Dedifferentiated amniotic fluid mesenchymal stem cell (primary cell): ENCODE data around the gene MGAT4A.

Source experiments
- DNase-seq: peaks from one replicate; pipeline ENCODE4 v3.0.0-alpha.2; 2016; ENCODE audit errors: extremely low spot score

MGAT4A gene

GRCh38 chr2:98658816-98659490, 72.0 kb downstream of the MGAT4A start:
- DNase-seq: no peak

- DNase-seq: no peak
These were observed 74.1 kb downstream of the MGAT4A start for GRCh38 chr2:98656800-98657199.

- DNase-seq: no peak
These were observed 76.0 kb downstream of the MGAT4A start for GRCh38 chr2:98654699-98655495.

DNA sequence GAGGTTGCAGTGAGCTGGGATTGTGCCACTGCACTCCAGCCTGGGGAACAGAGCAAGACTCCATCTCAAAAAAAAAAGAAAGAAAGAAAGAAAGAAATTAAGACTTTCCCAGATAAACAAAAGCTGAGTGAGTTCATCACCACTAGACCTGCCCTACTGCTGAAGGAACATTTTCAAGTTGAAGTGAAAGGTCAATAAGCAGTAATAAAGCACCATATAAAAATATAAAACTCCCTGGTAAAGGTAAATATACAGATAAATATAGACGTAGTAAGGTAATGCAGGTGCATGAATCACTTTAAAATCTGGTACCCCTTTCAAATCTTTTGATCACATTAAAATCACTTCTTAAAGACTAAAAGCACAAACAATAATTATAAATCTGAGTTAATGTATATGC, 79.9 kb downstream of the MGAT4A start:
- no peak for DNase-seq

DNA sequence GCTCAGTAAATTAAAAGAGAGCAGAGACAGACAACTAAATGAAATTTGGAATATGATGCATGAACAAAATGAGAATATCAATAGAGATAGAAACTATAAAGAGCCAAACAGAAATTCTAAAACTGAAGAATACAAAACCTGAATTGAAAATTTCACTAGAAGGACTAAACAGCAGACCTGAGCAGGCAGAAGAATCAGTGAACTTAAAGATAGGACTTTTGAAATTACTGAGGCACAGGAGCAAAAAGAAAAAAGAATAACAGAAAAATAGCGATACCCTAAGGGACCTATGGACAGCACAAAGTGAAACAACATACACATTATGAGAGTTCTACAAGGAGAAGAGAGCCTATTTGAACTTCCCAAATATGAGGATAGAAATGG, 80.9 kb downstream of the MGAT4A start:
- no peak for DNase-seq

- peak; percentile 78 for DNase-seq
These were observed 81.6 kb downstream of the MGAT4A start for GRCh38 chr2:98649135-98649991.

DNA sequence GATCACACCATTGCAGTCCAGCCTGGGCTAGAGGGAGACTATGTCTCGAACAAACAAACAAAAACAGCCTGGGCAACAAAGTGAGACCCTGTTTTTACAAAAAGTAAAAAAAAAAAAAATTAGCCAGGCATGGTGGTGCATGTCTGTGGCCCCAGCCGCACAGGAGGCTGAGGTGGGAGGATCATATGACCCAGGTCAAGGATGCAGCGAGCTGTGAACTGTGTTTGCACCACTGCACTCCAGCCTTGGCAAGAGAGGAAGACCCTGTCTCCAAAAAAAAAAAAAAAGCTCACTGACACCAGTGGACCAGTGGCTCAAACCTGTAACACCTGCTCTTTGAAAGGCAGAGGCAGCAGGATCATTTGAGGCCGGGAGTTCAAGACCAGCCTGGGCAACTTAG, 82.5 kb downstream of the MGAT4A start:
- no peak for DNase-seq

- no peak for DNase-seq
These were observed 83.3 kb downstream of the MGAT4A start for GRCh38 chr2:98647636-98648035.

DNA sequence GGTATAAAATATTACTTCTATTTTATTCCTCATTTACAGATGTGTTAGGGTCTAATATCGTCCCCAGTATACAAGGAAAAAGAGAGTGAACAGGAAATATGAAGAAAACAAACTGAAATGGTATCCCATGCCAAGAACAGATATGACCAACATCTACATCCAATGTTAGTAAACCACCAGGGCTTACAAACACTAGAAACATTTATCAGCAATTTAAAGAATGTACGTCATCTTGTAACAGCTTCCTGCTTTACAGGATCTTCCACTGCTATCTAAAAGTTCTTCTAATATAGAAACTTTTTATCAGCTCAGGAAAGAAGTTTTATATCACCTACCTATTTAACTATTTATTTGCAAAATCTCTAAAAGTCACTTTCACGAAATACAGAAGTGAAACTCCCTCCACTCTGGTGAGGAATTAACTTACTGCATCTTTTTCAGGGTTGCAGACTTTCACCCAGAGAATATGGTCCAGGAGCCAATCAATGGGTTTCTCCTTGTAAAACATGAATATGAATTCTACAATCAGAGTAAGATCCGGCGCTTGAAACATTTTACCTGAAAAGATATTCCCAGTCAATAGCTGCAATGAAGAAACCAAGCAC, 87.3 kb downstream of the MGAT4A start:
- DNase-seq: no peak

DNA sequence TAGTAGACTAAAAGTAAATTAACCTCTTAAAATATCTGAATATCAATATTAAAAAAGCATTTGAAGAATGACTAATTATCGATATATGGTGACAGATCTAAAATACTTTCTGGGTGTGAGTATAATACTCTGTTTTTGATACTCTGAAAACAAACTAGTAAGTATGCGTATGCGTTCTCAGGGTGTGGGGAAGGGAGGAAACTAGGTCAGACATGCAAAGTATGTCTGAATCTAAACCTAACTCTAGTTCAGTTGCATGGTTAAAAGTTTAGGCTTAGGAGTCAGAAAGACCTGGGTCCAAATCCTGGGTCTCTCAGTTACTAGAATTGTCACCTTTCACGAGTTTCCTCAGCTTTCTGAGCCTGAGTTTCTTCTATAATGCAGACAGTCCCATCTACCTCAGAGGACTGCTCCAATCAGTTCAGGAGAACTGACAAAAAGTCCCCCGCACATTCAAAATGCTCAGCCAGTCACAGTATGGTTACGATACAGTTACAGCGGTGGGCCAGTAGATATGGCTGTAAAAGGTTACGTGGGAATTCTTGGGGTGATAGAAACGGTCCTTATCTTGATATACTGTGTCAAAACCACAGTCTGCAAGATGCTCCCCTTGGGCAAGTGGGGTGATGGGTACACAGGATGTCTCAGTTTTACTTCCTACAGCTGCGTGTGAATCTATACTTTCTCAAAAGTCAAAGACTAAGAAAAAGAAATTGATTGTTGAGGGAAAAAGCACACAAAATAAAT, 93.4 kb downstream of the MGAT4A start:
- no peak for DNase-seq

DNA sequence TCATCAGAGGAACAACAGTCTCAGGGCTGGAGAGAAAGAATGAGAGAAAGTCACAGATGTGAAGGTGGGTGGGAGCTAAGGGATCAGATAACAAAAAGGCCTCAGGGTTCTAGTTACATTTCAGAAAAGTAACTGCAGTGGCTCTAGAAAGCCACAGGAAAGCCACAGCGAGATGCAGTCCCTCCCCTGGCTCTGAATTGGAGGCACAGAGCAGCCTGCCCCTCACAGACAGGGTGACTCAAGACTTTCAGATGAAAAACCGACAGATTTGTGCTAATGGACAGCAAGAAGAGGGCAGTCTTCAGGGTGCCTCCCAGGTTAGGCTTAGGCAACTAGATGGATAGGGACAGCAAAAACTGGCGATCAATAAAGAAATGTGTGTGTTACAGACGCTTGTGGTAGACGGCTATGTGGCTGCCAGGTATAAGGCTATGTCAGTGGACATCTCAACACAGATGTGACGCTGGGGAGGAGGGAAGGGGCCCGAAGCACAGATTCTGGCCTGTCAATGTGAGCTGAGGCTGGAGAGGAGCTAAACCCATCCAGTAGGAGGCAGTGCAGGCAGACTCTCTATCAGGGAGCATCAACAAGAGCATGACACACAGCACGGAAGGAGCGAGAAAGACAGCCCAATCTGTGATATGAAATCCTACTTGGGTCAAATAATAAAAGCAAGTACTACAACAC, 96.4 kb downstream of the MGAT4A start:
- DNase-seq: no peak

DNA sequence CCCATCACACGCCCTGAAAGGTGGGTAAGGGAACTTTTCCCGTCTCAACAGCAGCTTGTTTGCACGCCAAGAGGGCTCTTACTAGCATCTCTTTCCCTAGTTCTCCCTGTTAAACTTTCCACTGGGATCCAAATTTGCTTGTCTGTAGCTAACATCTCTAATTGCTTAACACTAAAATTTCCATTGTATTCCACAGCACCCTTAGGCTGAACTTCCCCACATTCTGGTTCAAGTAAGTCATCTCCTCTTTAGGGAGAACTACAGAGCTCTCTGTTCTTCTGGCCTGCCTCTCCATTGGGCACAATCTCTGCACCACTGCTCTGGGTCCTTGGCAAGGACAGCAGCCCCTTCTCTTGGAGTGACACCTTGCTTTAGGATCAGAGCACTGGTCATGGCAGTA, 98.6 kb downstream of the MGAT4A start:
- no peak for DNase-seq

DNA sequence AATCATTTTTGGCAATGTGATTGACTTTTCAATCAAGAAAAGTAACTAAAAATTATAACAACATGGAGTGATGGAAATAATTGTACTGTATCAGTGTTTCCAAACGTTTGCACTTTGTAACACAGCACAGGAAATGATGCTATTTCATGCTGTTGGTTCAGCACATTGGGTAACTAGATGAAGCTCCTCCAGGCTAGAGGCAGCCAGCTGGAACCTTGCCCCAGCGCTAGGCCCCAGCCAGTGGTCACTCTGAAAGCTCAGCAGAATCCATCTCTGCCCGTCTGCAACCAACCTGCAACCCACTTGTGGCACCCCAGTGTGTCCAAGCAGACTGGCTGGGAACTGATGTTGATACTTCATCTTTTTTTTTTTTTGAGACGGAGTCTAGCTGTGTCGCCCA, 107.3 kb downstream of the MGAT4A start:
- no peak for DNase-seq

GRCh38 chr2:98617149-98617548, 113.8 kb downstream of the MGAT4A start:
- DNase-seq: no peak

DNA sequence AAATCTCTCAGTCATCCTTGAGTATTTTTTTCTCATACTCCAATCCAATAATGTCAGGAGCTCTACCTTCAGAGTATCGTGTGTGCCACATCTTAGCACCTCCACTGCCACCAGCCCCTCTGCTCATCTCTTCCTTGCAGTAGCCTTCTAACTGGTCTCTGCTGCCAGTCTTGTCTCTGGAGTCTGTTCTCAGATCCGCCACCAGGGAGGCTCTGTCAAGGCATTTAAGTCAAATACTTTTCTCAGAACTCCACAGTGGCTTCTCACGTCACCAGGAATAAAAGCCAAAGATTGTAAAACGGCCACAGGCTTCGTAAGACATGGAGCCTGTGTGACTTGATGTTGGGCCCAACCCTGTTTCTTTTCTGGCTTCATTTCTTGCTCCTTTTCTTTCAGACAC, 115.5 kb downstream of the MGAT4A start:
- DNase-seq: no peak

GRCh38 chr2:98614024-98614739, 116.8 kb downstream of the MGAT4A start:
- DNase-seq: no peak

DNA sequence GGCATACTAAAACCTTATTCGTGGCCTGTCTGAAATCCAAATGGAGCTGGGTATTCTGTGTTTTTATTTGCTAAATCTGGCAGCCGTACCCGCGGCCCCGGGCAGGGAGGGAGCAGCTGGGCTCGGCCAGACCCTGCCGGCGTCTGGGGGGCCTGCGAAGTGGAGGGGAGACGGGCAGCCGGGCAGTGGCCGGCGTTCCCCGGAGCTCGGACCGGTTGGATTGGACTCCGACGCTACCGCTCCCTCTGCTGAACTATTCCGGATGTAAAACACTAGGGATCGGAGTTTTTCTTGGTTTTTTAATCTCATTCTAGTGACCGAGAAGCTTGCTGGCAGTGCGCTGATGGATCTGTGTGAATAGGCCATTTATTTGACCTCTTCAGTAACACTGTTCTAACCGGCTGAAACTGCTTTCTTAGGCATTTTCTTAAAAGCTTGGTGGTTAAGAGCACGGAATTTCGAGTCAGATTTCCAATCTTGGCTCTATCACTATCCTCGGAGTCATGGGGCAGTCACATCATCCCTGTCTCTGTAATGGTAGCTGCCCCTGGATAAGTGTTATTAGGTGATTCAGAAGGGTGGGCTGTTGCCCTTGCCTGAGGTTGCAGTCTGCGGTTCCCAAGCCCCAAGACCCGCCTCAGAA, 121.8 kb downstream of the MGAT4A start:
- DNase-seq: peak; percentile 30

DNA sequence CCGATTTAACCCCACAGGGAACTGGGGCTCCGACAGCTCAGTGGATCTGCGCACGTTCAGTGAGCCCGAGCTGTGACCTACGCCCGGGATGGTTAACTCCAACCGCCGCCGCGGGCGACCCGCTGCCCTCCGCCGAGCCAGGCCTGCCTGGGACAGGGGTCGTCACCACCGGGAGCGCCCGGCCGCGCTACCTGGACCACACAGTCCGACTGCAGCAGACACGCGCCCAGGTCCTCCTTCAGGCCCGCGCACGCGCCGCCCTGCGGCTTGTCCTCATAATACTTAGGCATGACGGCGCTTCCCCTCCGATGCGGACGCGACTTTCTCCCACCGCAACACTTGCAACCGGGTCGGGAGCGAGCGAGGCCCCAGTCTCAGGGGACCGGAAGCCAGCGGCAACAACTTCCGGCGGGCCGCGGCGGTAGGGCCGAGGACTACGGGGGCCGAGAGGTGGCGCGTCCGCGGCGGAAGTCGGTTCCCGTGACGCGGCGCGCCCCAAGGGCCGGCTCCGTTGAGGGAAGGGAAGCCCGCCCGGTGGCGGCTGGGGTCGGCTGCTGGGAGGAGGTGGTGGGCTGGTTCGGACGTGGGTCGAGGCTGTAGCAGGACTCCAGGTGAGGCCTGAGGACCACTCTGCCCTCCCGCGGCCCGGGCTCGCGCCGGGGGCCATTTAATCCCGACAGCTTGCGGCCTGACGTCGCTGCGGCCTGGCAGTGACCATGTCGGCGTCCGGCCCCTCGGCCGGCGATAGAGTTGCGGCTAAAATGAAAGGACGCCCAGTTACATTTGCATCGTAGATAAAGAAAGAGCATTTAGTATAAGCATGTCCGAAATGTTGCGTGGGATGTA, 122.6 kb downstream of the MGAT4A start, which contains the start of the genes COA5 and UNC50:
TSS of gene COA5 (minus strand) at position 397 of the 846 bp plus-strand sequence. CDS start at position 290, 107 bp downstream.
TSS of gene UNC50 (plus strand) at position 474 of the 846 bp plus-strand sequence. CDS start 1,171 bp downstream, outside the sequence.
- DNase-seq: peak; percentile 90
